ENCODE measurements around the gene CBX4.
A peak's percentile ranks its signal among the peaks of the same experiment; 100 is the strongest.

The CBX4 gene

DNA sequence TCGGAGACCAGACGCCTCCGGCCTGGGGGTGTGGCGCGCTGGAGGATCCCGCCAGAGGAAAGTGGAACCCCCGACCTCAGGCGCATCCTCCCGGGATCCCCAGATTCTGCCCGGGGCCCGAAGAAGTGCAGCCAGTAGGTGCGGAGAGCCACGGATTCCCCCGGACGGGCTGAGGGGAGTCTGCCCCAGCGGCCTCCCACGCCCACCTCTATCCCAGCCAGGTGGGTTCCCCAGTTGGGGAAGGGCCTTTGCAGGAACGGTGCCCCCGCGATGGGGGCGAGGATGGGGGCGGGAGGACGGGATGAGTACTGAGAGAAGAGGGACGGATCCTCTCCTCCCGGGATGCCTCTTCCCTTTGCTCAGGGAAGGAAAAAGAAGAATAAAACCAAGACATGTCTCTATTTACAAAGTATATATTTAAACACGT is 47.5 kb downstream of the CBX4 start:
- Histone ChIP-seq H3K36me3 (replicated peaks; ENCODE audit: insufficient read depth, low read length) (no peaks in the 10 kb centered on the region), H3K9me3 (replicated peaks; ENCODE audit: insufficient read depth, low read length) (no peaks in the 10 kb centered on the region), H3F3A (ENCODE audit: insufficient read depth, low read length) (no peaks in the 10 kb centered on the region), H3K4me2 (ENCODE audit: low read depth, low read length) (no peak overlapping the region), H3K4me1 (ENCODE audit: low read length) (peaks cover 6% of the 10 kb centered on the region), H3K27ac (ENCODE audit: low read length) (no peak overlapping the region), H4K20me1 (ENCODE audit: insufficient read depth, low read length) (no peaks in the 10 kb centered on the region), H3K79me2 (ENCODE audit: low read length) (no peaks in the 10 kb centered on the region), H2AFZ (ENCODE audit: low read length) (no peak overlapping the region), H3K9ac (ENCODE audit: low read length) (no peak overlapping the region), H3K4me3 (ENCODE audit: low read length) (no peak overlapping the region), H3K9me2 (replicated peaks; ENCODE audit: insufficient read depth, low read length) (no peaks in the 10 kb centered on the region), H3K27me3 (replicated peaks; ENCODE audit: insufficient read depth, low read length) (peaks cover 57% of the 10 kb centered on the region)
- TF ChIP-seq EZH2phosphoT487 (IDR thresholded peaks at IDR 0.05; ENCODE audit: low read length) (no peak; the same call in 1 of the 2 replicates), EZH2 (optimal IDR thresholded peaks at IDR 0.05; ENCODE audit: low read depth, low read length) (no peak)
- TF ChIP-seq, protein P1, sequence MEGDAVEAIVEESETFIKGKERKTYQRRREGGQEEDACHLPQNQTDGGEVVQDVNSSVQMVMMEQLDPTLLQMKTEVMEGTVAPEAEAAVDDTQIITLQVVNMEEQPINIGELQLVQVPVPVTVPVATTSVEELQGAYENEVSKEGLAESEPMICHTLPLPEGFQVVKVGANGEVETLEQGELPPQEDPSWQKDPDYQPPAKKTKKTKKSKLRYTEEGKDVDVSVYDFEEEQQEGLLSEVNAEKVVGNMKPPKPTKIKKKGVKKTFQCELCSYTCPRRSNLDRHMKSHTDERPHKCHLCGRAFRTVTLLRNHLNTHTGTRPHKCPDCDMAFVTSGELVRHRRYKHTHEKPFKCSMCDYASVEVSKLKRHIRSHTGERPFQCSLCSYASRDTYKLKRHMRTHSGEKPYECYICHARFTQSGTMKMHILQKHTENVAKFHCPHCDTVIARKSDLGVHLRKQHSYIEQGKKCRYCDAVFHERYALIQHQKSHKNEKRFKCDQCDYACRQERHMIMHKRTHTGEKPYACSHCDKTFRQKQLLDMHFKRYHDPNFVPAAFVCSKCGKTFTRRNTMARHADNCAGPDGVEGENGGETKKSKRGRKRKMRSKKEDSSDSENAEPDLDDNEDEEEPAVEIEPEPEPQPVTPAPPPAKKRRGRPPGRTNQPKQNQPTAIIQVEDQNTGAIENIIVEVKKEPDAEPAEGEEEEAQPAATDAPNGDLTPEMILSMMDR (IDR thresholded peaks at IDR 0.05; ENCODE audit: low read length) = no peak
- DNase-seq = no peak

DNA sequence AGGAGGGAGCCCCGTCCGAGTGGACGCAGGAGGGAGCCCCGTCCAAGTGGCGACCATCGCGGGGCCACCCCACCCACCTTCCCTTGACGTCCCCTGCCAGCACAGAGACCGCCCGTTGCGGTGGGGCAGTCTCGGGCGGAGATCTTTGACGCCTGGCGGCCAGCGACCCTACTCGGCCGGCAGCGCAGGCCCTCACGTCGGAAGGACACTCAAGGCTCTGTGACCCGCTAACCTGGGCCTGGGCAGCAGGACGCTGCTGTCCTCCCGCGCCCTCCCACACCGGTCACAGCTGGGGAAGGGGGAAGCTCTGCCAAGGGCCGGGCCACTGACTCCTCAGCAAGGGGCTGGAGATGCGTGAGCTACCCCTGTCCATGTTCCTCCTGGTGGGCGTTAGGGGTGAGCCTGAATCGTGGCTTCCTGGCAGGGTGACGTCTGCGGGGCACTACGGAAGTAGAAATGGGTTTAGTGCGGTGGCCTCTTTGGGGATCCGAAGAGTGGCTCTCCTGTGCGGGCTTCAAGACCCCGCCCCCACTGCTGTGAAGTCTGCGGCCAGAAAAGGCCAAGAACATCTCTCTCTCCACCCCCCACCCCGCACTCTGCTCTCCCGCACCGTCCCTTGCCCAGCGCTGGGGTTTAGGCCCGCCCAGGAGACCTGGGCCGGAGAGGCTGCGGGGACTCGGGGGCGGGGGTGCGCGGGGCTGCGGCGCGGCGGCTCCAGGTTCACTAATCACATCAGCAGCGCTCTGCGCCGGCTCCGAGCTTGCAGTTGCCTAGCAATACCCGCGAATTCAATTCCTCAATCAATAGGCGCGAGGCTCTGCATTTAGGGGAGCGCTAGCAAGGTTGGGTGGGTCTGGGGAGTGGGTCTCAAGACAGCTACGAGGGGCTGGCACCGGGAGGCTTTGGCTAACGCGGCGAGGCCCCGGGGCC is 48.2 kb downstream of the CBX4 start:
- Histone ChIP-seq H3K27me3 (replicated peaks; ENCODE audit: insufficient read depth, low read length) (peaks cover 64% of the 10 kb centered on the region), H3K4me1 (ENCODE audit: low read length) (peaks cover 4% of the 10 kb centered on the region)

DNA sequence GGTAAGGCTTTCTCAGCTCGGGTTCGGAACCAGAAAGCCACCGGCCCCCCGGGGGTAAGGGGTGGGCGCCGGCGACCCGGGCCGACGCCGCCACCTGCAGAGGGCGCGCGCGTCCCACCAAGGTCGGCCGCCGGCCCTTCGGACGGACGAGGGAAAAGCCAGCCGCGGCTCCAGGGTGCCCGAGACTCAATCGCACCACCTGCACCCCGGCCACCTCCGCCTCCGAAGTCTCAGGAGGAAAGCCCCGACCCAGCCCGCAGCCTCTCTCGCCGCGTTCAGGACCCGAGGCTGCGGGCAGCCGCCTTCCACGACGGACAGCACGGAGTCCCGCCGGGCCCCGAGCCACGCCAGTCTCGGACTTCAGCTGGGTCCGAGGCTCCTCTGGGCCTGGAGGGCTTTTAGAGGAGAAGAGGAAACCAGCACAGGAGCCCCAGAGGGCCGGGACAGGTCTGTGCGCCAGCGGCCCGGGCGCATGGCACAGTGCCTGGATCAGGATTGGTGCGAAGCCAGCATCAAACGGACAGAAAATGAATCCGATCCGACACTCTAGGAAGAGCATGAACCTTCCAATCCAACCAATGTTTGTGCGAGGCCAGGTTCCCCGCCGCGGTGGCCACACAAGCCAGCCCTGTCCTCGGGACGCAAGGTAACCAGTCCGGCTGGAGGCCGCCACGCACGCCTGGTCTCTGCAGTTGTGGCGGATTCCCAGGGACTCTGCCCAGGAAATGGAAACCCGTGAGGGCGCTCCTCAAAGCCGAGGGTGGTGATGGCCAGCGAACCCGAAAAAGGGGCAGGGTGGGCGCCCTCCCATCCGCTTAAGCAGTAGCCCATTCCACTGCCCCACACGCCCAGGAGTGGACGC is 49.1 kb downstream of the CBX4 start:
- no peaks in the 10 kb centered on the region for H3K36me3 ChIP-seq (replicated peaks; ENCODE audit: insufficient read depth, low read length)
- H3K27ac ChIP-seq (ENCODE audit: low read length) = no peak overlapping the region
- no peak overlapping the region for H3K9ac ChIP-seq (ENCODE audit: low read length)
- no peaks in the 10 kb centered on the region for H3K79me2 ChIP-seq (ENCODE audit: low read length)
- H3K9me3 ChIP-seq (replicated peaks; ENCODE audit: insufficient read depth, low read length) = no peaks in the 10 kb centered on the region
- H3K9me2 ChIP-seq (replicated peaks; ENCODE audit: insufficient read depth, low read length) = no peaks in the 10 kb centered on the region
- TF ChIP-seq, protein P1 (IDR thresholded peaks at IDR 0.05; ENCODE audit: low read length) = peak; percentile 51
- no peak for TF ChIP-seq EZH2phosphoT487 (IDR thresholded peaks at IDR 0.05; ENCODE audit: low read length)
- no peaks in the 10 kb centered on the region for H3F3A ChIP-seq (ENCODE audit: insufficient read depth, low read length)
- no peak overlapping the region for H3K4me3 ChIP-seq (ENCODE audit: low read length)
- no peak overlapping the region for H3K4me2 ChIP-seq (ENCODE audit: low read depth, low read length)
- no peak for DNase-seq
- H4K20me1 ChIP-seq (ENCODE audit: insufficient read depth, low read length) = no peaks in the 10 kb centered on the region
- no peak overlapping the region for H2AFZ ChIP-seq (ENCODE audit: low read length)
- peaks cover 73% of the 10 kb centered on the region for H3K27me3 ChIP-seq (replicated peaks; ENCODE audit: insufficient read depth, low read length)
- H3K4me1 ChIP-seq (ENCODE audit: low read length) = no peaks in the 10 kb centered on the region

More for the DNA sequence above, 48.2 kb downstream of the CBX4 start:
- Histone ChIP-seq H2AFZ (ENCODE audit: low read length) (no peak overlapping the region), H3K4me2 (ENCODE audit: low read depth, low read length) (no peak overlapping the region), H3K79me2 (ENCODE audit: low read length) (no peaks in the 10 kb centered on the region), H3K9me3 (replicated peaks; ENCODE audit: insufficient read depth, low read length) (no peaks in the 10 kb centered on the region), H3K9me2 (replicated peaks; ENCODE audit: insufficient read depth, low read length) (no peaks in the 10 kb centered on the region), H3K9ac (ENCODE audit: low read length) (no peak overlapping the region), H4K20me1 (ENCODE audit: insufficient read depth, low read length) (no peaks in the 10 kb centered on the region), H3K36me3 (replicated peaks; ENCODE audit: insufficient read depth, low read length) (no peaks in the 10 kb centered on the region), H3F3A (ENCODE audit: insufficient read depth, low read length) (no peaks in the 10 kb centered on the region), H3K27ac (ENCODE audit: low read length) (no peak overlapping the region), H3K4me3 (ENCODE audit: low read length) (no peak overlapping the region)
- TF ChIP-seq EZH2 (optimal IDR thresholded peaks at IDR 0.05; ENCODE audit: low read depth, low read length) (no peak), EZH2phosphoT487 (IDR thresholded peaks at IDR 0.05; ENCODE audit: low read length) (no peak)
- TF ChIP-seq, protein P1 (IDR thresholded peaks at IDR 0.05; ENCODE audit: low read length) = no peak
- no peak for DNase-seq
